GM19372 (cell line): ENCODE measurements around the gene IFIT3.
"Not testable (repeated sequence)": the region's sequence is repeated elsewhere in the genome, so short reads cannot be mapped to it uniquely, and the experiment has no call there.

Experiments used
- ATAC-seq: cut with Tn5 transposase; IDR thresholded peaks from one replicate; pipeline ENCODE4 v1.9.1; 2021; ENCODE audit warnings: mild to moderate bottlenecking, low read depth, moderate library complexity; ENCODE audit not compliant: unreplicated experiment

The IFIT3 gene

DNA sequence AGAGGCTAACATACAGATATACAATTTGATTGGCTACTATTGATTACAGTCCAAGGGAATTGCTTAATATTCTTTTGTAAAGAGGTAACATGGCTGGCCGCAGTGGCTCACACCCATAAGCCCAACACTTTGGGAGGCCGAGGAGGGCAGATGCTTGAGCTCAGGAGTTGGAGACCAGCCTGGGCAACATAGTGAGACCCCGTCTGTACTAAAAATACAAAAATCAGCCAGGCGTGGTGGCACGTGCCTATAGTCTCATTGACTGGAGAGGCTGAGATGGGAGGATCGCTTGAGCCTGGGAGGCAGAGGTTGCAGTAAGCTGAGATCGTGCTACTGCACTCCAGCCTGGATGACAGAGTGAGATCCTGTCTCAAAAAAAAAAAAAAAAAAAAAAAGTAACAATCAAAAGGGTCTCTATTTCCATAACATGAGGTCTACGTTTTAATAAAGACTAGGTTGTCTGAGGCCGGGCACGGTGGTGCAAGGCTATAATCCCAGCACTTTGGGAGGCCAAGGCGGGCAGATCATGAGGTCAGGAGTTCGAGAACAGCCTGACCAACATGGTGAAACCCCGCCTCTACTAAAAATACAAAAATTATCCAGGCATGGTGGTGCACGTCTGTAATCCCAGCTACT, 3.8 kb downstream of the IFIT3 start:
- ATAC-seq = not testable (repeated sequence)

DNA sequence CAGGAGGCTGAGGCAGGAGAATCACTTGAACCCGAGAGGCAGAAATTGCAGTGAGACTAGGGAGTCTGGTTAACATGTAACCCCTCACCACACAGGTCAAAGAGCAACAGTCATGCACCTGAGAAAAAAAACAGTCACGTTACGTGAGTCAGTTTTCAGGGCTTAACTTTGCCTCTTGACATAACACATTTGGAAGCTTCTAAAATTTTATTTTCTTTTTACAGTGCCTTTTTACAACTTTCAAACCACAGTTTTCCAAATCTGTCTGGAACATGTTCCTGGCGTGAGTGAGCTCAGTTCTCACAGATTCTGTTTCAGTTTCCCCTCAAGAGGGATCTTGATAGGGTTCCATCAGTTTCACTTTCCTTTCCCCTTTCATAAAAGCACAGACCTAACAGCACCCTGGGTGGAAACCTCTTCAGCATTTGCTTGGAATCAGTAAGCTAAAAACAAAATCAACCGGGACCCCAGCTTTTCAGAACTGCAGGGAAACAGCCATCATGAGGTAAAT, 4.4 kb downstream of the IFIT3 start:
- peak; percentile 51 for ATAC-seq

DNA sequence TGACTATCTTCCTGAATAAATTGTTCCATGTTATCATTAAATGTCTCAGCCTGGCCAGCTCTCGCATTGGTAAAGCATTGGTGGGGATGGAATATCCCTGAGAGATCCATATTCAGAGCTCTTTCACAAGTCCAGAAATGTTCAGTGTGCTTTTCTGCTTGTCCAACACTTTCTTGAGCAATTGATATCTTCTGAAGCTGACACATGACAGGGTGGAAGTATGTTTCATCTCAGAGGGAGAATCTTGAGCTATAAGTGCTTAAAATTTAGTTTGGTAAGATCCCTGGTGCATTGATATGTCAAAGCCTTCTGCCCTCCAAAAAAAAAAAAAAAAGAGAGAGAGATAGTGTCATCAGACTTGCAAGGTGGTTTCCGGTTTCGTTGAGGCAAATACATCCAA, 7.4 kb downstream of the IFIT3 start:
- no peak for ATAC-seq

DNA sequence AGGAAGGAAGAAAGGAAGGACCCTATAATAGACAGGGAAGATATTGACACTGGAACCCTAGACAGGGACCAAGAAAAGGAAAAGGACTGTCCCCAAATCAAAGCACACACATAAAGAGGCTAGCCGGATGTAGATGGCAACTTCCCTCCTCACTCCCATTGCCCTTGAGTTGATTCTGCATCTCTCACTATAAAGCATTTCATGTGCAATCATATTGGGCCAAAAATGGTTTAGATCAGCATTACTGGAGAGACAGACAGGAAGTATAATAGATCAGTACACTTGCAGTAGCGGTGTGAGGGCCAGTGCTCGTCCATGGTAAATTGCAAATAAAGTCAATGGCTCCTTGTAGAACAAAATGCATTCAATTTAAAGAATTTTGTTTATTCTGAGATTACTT, 8.4 kb downstream of the IFIT3 start:
- no peak for ATAC-seq

DNA sequence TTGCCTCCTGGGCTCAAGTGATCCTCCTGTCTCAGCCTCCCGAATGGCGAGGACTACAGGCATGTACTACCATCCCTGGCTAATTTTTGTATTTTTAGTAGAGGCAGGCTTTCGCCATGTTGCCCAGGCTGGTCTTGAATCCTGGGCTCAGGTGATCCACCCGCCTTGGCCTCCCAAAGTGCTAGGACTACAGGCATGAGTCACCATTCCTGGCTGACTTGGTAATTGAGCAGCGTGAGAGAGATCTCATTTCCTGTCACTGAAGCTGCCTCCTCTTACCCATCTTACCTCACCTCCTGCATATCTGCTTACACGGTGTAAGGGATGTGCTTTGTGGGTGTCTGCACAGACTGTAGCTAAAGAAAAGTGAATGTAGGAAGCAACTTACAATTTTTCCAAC, 9.7 kb downstream of the IFIT3 start:
- ATAC-seq = no peak

DNA sequence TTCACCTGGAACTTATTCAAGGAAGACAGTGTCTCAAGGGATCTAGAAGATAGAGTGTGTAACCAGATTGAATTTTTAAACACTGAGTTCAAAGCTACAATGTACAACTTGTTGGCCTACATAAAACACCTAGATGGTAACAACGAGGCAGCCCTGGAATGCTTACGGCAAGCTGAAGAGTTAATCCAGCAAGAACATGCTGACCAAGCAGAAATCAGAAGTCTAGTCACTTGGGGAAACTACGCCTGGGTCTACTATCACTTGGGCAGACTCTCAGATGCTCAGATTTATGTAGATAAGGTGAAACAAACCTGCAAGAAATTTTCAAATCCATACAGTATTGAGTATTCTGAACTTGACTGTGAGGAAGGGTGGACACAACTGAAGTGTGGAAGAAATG, 10.9 kb downstream of the IFIT3 start:
- ATAC-seq = no peak

DNA sequence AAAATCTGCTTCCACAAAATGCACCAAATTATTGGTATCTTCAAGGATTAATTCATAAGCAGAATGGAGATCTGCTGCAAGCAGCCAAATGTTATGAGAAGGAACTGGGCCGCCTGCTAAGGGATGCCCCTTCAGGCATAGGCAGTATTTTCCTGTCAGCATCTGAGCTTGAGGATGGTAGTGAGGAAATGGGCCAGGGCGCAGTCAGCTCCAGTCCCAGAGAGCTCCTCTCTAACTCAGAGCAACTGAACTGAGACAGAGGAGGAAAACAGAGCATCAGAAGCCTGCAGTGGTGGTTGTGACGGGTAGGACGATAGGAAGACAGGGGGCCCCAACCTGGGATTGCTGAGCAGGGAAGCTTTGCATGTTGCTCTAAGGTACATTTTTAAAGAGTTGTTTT, 12.1 kb downstream of the IFIT3 start:
- no peak for ATAC-seq

DNA sequence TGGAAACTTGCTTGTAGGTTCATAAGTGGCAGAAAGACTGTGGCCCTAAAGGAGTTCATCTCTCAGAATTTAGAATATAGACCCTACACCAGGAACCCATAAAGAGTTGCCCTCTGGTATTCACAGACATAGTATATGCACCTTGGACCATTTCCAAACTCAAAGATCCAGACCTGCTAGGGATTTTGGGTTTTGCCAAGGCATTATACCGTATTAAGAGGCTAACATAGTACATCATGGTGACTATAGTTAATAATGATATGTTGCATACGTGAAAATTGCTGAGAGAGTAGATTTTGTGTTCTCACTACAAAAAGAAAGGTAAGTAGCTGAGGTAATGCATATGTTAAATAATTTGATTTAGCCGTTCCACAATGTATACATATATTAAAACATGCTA, 13.9 kb downstream of the IFIT3 start:
- no peak for ATAC-seq

DNA sequence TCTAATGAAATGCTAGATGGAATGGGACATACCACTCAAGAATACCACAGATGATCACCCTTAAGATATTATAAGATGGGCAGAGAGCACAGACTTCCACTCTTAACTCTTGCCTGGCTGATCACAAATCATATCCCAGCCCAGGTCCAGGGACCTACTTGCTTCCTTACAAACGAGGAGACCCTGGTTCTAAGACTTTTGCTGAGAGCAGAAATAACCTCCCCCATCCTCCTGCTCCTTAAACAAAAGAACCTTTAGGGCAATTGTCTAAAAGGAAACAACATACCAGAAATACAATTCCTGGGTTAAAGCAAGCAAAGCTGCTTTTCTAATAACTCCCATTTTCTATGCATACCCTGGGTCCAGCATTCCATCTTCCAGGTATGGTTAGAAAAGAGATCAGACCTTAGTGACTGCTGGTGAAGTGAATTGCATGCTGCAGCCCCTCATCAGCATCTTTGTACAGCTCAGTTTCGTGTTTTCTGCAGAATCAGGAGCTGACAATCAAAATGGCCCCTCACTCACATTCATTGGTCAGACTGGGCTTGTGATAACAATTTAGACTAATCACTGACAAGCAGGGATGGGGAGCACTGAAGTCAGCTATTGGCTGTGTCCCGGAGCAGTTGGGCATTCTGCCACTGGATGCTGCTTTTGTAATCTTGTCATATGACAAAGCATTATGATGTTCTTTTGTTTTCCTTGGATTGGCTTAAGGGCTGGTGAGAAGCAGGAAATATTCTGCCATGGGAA, 14.6 kb downstream of the IFIT3 start:
- no peak for ATAC-seq

DNA sequence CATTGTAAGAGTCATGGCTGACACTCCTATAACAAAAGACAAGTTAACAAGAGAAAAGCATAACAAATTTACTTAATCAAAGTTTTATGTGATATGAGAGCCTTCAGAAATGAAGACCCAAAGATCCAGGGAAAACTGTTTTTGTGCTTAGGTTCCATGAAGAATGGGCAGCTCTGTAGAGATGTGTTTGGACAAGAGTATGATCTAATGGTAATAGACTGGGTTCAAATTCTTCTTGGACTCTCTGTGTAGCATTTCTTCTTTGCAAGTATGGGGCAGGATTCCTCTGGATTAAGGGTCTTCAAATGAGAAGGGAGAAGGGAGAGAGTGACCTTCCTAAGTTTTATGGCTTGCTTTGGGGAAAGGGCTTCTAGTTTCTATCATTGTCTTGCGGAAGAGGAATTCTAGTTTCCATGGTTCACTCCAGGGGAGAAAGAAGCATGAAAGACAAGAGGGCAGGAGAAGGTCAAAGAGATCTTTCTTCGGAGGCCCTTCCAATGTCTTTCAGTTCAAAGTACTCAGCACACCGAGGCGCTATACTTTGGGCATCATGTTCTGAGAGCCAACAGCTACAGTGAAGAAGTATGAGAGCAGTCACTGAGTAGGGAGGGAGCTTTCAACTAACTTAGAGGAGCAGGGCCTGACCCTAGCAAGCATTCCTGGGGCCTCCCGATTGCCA, 15.4 kb downstream of the IFIT3 start:
- no peak for ATAC-seq

DNA sequence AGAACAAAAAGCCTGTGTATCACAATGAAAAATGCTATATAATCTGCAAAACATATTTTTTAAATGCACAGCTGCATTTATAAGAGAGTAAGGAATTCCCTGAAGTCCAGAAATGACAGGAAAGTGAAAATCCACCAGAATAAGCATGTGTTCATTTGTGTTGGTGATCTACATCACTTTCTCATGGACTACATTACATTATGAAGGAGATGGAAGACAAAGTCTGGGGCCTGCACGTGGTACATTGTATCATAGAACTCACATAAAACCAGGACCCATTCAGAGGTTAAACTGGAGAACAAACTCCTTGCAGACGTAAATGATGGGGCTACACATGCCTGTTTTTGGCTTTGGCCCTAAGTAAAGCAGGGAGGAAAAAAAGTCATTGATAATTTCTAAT, 16.4 kb downstream of the IFIT3 start:
- ATAC-seq = no peak

DNA sequence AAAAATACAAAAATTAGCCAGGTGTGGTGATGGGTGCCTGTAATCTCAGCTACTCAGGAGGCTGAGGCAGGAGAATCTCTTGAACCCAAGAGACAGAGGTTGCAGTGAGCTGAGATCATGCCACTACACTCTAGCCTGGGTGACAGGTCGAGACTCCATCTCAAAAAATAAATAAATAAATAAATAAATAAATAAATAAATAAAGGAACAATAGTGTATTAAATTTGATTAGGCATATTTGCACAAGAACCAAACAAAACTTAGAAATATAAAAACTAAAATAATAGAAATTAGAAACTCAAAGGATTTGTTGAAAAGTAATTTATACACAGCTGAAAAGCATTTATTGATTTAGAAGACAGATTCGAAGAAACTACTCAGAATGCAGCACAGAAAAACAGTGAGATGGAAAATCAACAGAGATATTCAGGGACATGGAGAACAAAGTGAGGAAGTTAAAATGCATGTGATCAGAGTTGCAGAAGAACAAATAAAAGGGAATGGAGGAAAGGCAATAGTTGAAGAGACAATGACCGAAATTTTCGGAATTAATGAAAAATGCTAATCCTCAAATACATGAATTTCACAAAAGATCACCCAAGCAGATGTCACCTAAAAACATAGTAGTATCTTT, 17.7 kb downstream of the IFIT3 start:
- ATAC-seq = no peak

DNA sequence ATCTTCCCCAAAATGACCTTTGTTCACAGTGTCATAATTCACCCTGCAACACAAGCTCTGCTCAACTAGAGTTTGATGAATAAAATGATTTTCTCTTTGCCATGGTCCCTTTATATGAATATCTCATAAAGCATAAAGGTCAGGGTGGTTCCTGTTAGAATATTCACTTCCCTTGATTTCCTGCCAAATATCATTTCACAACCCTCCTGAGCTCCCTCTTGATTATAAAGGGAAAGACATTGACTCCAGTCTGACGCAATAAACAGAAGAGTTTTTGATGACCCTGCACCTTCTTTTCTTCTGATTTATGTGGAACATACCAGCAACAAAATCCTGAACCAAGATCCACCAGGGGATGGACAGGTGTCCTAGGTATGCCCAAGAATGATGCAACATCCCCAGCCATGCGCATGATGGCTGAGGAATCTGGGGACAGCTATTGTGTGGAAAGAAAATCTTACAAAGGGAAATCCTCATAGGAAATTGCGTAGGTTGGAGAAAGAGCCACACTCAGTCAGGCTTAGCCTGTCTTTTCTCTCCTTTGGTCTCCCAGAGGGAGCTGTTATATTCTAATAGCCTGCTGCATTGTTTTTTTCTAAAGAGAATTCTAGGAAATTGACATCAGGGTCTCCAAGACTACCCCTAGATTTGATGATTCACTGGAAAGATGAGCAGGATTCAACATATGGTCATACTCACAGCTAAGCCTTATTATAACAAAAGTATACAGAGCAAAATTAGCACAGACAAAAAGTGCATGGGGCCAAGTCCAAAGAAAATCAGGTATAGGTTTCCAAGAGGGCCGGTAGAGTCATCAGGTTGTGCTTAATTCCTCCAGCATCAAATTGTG, 18.8 kb downstream of the IFIT3 start:
- no peak for ATAC-seq

DNA sequence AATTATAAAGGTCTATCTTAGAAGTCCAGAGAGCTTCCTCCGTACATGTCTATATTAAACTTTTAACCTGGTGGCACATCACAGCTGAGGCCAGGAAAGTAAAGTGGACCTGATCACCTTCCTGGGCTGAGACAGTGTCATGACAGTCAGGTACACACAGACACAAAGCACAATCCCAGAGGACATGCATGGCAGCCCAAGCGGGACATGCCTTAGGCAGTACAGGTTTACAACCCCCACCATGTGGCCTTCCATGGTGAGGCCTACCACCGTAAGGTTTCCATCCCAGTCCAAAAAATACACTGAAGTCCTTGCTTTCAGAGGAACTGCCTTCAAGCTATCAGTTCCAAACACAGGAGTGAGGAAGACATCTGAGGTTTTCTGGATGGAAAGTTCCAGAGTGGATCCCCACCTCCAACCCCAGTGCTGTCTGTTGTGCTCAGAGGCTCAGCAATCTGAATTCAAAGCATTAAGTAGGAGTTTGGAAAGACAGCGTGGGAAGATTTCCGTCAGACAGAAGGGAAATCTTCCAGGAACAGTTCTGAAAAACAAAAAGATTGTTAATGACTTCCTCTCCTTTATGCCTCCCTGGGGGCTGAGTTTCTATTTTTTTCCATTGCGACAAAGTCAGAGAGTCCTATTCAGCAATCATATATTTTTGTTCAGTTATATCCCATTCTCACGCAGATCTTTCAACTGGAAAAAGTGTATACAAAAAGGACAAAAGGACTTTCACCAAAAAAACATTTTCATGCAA, 20.1 kb downstream of the IFIT3 start:
- no peak for ATAC-seq

DNA sequence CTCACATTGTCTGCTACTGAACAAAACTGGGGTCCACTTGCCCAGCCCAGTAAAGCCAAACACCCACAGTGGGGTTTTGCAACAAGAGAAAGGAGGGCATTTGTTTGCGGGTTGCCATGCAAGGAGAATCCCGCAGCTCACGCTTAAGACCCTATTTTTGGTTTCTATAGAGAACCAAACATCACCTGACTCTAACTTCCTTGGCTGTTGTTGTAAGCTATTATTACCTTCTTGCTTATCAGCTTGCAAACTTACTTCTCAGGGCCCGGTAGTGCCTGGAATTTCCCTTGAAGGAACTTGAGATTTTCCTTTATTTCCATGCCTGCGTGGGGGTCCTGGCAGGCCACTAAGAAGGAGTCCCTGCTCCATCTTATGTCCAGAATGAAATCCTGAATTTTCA, 20.7 kb downstream of the IFIT3 start:
- no peak for ATAC-seq

DNA sequence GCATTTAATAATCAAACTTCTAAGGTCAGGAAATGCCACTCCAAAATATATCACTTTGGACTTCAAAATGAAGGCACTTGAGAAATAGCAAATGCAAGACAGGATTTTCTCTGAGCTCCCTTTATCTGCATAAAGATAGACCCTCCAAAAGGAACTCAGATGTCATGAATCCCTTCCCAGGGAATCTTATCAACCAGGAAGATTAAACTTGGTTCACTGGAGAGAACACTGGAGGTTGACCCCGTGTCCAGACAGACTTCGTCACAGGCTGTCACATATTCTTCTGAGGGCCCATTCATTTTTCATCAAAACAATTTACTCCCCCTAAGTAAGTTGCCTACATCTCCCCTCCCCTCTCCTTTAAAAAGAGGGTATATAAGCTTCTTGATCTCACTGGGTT, 21.2 kb downstream of the IFIT3 start:
- no peak for ATAC-seq

DNA sequence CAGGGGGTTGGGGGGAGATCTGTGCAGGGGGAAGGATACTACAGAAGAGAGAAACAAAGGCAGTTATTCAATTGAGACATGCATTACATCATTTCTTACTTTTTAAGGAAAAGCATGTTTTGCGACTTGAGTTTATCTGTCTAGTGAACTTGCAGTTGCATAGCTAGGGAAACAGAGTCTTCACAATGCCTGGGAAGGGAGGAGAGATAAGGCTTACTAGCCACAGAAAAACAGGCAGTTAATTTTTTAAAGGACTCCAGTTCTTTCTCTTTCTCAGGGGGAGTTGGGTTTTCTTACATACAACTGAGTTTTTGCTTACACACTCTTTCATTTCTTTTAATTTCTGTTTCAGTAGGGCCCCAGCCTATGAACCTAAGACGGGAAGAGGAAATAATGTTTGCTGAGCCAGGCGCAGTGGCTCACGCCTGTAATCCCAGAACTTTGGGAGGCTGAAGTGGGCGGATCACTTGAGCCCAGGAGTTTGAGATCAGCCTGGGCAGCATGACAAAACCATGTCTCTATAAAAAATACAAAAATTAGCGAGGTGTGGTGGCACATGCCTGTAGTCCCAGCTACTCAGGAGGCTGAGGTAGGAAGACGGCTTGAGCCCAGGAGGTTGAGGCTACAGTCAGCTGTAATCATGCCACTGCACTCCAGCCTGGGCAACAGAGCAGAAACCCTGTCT, 23.0 kb downstream of the IFIT3 start:
- ATAC-seq = peak; percentile 41

DNA sequence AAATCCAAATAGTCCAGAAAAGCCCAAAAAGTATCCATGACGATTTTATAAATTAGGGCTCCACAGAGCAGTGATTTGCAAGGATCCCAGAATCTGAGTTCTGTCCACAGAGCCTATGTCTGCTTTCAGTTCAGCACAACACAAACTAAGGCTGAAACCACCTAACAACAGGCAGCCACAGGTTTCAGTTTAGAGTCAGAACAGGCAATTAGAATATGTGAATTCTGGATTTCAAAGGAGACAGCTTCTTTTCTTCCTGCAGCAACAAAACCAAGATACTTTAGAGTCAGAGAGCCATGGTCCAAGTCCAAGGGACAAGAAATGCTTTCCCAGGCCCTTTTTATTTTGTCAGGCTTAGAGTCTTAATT, 23.6 kb downstream of the IFIT3 start:
- ATAC-seq = peak; percentile 82
